Neural progenitor cell (in vitro differentiated cells): ENCODE data around the gene CDR2L. TPM values are rescaled to one million over a fixed set of nuclear protein-coding genes. Genes with fewer than 3 reads are reported as not detected.

Source experiments
- DNase-seq: peaks from one replicate; pipeline ENCODE4 v3.0.0-alpha.2; 2016; ENCODE audit warnings: low spot score
- H2AFZ ChIP-seq: fragments of 200-600 bp; sonication (generic); replicated peaks from 2 replicates; pipeline ENCODE4 v1.6.1; 2016; ENCODE audit warnings: antibody characterized with exemption
- H3F3A ChIP-seq: fragments of 200-600 bp; sonication (generic); 2 replicates; pipeline ENCODE4 v1.6.1; 2016; ENCODE audit warnings: antibody characterized with exemption, low read depth
- H3K27ac ChIP-seq: fragments of 200-600 bp; sonication (generic); 2 replicates; pipeline ENCODE4 v1.5.1; 2016; ENCODE audit warnings: mild to moderate bottlenecking
- H3K27me3 ChIP-seq: fragments of 200-600 bp; sonication (generic); 2 replicates; pipeline ENCODE4 v1.6.1; 2016; ENCODE audit warnings: mild to moderate bottlenecking, moderate library complexity
- H3K36me3 ChIP-seq: fragments of 200-600 bp; sonication (generic); 2 replicates; pipeline ENCODE4 v1.5.1; 2016
- H3K4me1 ChIP-seq: fragments of 200-600 bp; sonication (generic); 2 replicates; pipeline ENCODE4 v1.6.1; 2016; ENCODE audit warnings: mixed run types
- H3K4me2 ChIP-seq: fragments of 200-600 bp; sonication (generic); 2 replicates; pipeline ENCODE4 v1.6.1; 2016
- H3K4me3 ChIP-seq: fragments of 200-600 bp; sonication (generic); 2 replicates; pipeline ENCODE4 v1.5.1; 2016
- H3K79me2 ChIP-seq: fragments of 200-600 bp; sonication (generic); 2 replicates; pipeline ENCODE4 v1.6.1; 2016; ENCODE audit warnings: low read depth
- H3K9ac ChIP-seq: fragments of 200-600 bp; sonication (generic); 2 replicates; pipeline ENCODE4 v1.6.1; 2016
- H3K9me3 ChIP-seq: fragments of 200-600 bp; sonication (generic); 2 replicates; pipeline ENCODE4 v1.5.1; 2016; ENCODE audit warnings: low read depth
- H4K20me1 ChIP-seq: fragments of 200-600 bp; sonication (generic); 2 replicates; pipeline ENCODE4 v1.6.1; 2016; ENCODE audit warnings: low read depth
- H3K27ac Mint-ChIP-seq: 3 replicates; pipeline ENCODE4 v1.8.0; 2021; ENCODE audit warnings: mixed read lengths
- H3K27me3 Mint-ChIP-seq: 2 replicates; pipeline ENCODE4 v1.8.0; 2022; ENCODE audit warnings: low read depth, mild to moderate bottlenecking, inconsistent platforms, moderate library complexity, mixed read lengths; ENCODE audit not compliant: insufficient read depth
- H3K36me3 Mint-ChIP-seq: 3 replicates; pipeline ENCODE4 v1.8.0; 2021; ENCODE audit warnings: mixed read lengths
- H3K4me1 Mint-ChIP-seq: 3 replicates; pipeline ENCODE4 v1.8.0; 2021; ENCODE audit warnings: mixed read lengths
- H3K4me3 Mint-ChIP-seq: 3 replicates; pipeline ENCODE4 v1.8.0; 2021; ENCODE audit warnings: mild to moderate bottlenecking, moderate library complexity, mixed read lengths
- H3K9me3 Mint-ChIP-seq: 3 replicates; pipeline ENCODE4 v1.8.0; 2020; ENCODE audit warnings: mixed read lengths
- EZH2 ChIP-seq: fragments of 200-600 bp; sonication (generic); IDR thresholded peaks from 2 replicates; pipeline ENCODE4 v1.6.1; 2017; ENCODE audit warnings: antibody characterized with exemption, mild to moderate bottlenecking, moderate library complexity
- EZH2phosphoT487 ChIP-seq: fragments of 200-600 bp; sonication (generic); IDR thresholded peaks from 2 replicates; pipeline ENCODE4 v1.6.1; 2017; ENCODE audit warnings: antibody characterized with exemption
- total RNA-seq: library from RNA; depleted of rRNA; stranded (reverse); fragments of >200 nt; gene quantifications from 2 replicates; pipeline ENCODE4 v1.2.3, GENCODE V29; 2015; ENCODE audit warnings: low replicate concordance
- TF ChIP-seq, protein P1 (sequence below): fragments of 200-600 bp; sonication (generic); IDR thresholded peaks from 2 replicates; pipeline ENCODE4 v1.5.1; 2017; ENCODE audit warnings: antibody characterized with exemption, mild to moderate bottlenecking

CDR2L gene
- total RNA-seq, 1 donor from 2014 or later: 4.0 TPM

DNA sequence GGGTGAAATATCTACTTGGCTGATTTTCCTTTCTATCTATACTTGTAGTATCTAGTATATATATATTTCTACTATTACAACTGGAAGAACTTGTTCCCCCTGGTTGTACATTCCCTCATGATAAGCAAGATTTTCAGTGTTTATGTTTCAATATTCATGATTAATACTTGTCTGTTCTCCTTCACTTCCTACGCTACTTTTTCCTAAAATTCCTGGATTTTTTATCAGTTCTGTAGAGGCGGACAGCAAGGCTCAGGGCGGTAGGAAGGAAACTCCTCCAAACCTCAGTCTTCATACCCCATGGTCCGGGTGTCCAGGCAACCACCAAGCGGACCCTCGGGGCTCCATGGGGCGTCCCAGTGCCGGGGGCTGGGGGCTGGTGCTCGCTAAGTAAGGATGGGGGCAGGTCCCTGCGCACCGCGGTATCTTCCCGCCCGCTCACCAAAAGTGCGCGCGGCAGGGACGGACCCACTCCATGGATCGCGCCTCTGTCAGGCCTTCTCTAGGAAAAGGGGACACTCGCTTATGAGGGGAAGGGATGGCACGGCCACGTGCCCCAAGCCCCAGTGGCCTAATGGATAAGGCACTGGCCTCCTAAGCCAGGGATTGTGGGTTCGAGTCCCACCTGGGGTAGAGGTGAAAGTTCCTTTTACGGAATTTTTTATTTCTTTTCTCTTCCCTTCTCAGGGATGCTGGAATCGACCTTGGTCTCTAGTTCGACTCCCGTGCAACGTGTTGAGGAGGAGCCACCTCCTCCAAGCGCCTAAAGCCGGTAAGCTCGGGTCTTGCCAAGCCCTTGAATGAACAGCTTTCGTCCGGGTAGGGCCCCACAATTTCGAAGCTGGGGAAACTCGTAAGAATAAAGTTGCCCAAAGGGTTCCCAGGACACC, 46.2 kb downstream of the CDR2L start:
- no peaks in the 10 kb centered on the region for H3K4me1 ChIP-seq
- H3F3A ChIP-seq: peaks cover 36% of the 10 kb centered on the region
- H3K9ac ChIP-seq: no peak overlapping the region
- H3K79me2 ChIP-seq: no peaks in the 10 kb centered on the region
- H3K9me3 ChIP-seq: no peaks in the 10 kb centered on the region
- no peaks in the 10 kb centered on the region for H4K20me1 ChIP-seq
- H3K4me1 Mint-ChIP-seq: peaks cover 23% of the 10 kb centered on the region
- no peak overlapping the region for H3K27ac ChIP-seq
- H3K36me3 Mint-ChIP-seq: peaks cover 5% of the 10 kb centered on the region
- H2AFZ ChIP-seq: peak overlapping the region; percentile 97
- peak overlapping the region; percentile 93 for H3K4me3 Mint-ChIP-seq
- H3K27ac Mint-ChIP-seq: peak overlapping the region; percentile 99
- peak overlapping the region; percentile 94 for H3K4me3 ChIP-seq
- H3K9me3 Mint-ChIP-seq: peaks cover 32% of the 10 kb centered on the region
- H3K4me2 ChIP-seq: peak overlapping the region; percentile 77
- DNase-seq: peak; percentile 95
- H3K27me3 ChIP-seq: no peaks in the 10 kb centered on the region
- TF ChIP-seq, protein P1, sequence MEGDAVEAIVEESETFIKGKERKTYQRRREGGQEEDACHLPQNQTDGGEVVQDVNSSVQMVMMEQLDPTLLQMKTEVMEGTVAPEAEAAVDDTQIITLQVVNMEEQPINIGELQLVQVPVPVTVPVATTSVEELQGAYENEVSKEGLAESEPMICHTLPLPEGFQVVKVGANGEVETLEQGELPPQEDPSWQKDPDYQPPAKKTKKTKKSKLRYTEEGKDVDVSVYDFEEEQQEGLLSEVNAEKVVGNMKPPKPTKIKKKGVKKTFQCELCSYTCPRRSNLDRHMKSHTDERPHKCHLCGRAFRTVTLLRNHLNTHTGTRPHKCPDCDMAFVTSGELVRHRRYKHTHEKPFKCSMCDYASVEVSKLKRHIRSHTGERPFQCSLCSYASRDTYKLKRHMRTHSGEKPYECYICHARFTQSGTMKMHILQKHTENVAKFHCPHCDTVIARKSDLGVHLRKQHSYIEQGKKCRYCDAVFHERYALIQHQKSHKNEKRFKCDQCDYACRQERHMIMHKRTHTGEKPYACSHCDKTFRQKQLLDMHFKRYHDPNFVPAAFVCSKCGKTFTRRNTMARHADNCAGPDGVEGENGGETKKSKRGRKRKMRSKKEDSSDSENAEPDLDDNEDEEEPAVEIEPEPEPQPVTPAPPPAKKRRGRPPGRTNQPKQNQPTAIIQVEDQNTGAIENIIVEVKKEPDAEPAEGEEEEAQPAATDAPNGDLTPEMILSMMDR: no peak
- TF ChIP-seq EZH2 (no peak), EZH2phosphoT487 (no peak)
- H3K27me3 Mint-ChIP-seq: peaks cover 35% of the 10 kb centered on the region
- no peaks in the 10 kb centered on the region for H3K36me3 ChIP-seq

DNA sequence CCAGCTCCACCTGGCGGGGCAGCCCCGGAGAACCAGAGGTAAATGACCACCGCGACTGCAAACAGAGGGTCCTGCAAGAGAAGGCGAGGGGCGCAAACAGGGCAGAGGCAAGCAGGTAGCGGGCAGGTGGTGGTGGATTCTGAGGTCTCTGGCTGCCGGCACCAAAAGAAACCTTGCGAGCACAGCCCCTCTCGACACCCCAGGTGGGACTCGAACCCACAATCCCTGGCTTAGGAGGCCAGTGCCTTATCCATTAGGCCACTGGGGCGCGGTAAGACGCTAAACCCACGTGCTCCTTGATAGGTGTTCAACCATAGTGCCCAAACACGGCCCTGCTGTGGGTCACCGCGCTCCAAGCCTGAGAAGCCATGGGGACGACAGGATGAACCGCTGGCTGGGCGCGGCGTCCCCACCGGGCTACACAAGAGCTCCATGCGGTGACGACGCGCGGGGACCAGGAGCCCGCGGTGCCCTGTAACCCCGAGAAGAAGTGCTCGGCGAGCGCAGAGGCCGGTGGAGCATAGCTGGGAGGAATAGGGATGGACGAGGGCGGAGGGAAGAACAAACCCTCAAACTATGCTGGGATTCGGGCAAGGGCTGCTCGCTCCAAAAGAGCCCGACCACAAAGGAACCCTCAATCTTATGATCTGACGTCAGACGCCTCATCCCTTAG, 46.9 kb downstream of the CDR2L start:
- Mint-ChIP-seq H3K27me3 (peaks cover 35% of the 10 kb centered on the region), H3K4me3 (peak overlapping the region; percentile 93), H3K36me3 (peaks cover 8% of the 10 kb centered on the region), H3K27ac (peak overlapping the region; percentile 99), H3K4me1 (peaks cover 23% of the 10 kb centered on the region), H3K9me3 (peaks cover 28% of the 10 kb centered on the region)
- peak overlapping the region; percentile 97 for H2AFZ ChIP-seq
- no peaks in the 10 kb centered on the region for H3K36me3 ChIP-seq
- H4K20me1 ChIP-seq: no peaks in the 10 kb centered on the region
- no peaks in the 10 kb centered on the region for H3K79me2 ChIP-seq
- peak overlapping the region; percentile 68 for H3K27ac ChIP-seq
- peak overlapping the region; percentile 77 for H3K4me2 ChIP-seq
- peaks cover 36% of the 10 kb centered on the region for H3F3A ChIP-seq
- H3K4me3 ChIP-seq: peak overlapping the region; percentile 94
- H3K27me3 ChIP-seq: no peaks in the 10 kb centered on the region
- no peak for TF ChIP-seq EZH2phosphoT487
- TF ChIP-seq, protein P1: peak; percentile 27
- DNase-seq: peak; percentile 94
- no peaks in the 10 kb centered on the region for H3K9me3 ChIP-seq
- H3K4me1 ChIP-seq: no peaks in the 10 kb centered on the region
- peak overlapping the region; percentile 72 for H3K9ac ChIP-seq

DNA sequence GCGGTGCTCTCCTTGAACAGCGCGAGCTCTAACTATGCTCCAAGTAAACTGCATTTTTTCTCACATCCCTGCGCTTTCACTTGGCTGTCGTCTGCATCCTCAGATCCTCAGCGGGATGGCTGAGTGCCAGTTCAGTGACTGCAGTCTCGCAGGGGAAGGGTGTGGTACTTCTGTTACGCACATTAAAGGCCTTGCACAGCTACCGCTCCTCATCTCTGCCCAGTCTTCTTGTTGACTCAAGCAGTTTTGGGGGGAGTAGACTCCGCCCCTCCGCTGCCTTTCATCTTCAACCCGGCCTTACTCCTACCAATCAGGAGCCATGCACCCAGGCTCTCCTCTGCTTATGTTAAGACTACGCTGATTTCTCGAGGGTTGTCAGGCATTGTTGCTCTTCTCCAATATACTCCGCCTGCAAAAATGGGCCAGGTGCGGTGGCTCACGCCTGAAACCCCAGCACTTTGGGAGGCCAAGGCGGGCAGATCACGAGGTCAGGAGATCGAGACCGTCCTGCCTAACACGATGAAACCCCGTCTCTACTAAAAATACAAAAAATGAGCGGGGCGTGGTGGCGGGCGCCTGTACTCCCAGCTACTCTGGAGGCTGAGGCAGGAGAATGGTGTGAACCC, 49.3 kb downstream of the CDR2L start:
- no peaks in the 10 kb centered on the region for H3K27me3 ChIP-seq
- no peak for DNase-seq
- no peaks in the 10 kb centered on the region for H3K9me3 ChIP-seq
- no peaks in the 10 kb centered on the region for H3K79me2 ChIP-seq
- no peak overlapping the region for H2AFZ ChIP-seq
- no peak overlapping the region for H3K27ac ChIP-seq
- H3K4me3 Mint-ChIP-seq: peak overlapping the region; percentile 34
- peaks cover 14% of the 10 kb centered on the region for H3K9me3 Mint-ChIP-seq
- peaks cover 5% of the 10 kb centered on the region for H3K36me3 ChIP-seq
- peaks cover 36% of the 10 kb centered on the region for H3F3A ChIP-seq
- H3K27ac Mint-ChIP-seq: peak overlapping the region; percentile 8
- peaks cover 16% of the 10 kb centered on the region for H3K36me3 Mint-ChIP-seq
- no peak overlapping the region for H3K4me3 ChIP-seq
- peaks cover 18% of the 10 kb centered on the region for H3K4me1 Mint-ChIP-seq
- H3K27me3 Mint-ChIP-seq: peaks cover 35% of the 10 kb centered on the region
- H3K9ac ChIP-seq: no peak overlapping the region
- no peak for TF ChIP-seq EZH2
- TF ChIP-seq, protein P1: no peak
- no peak for TF ChIP-seq EZH2phosphoT487
- H3K4me2 ChIP-seq: no peak overlapping the region
- no peaks in the 10 kb centered on the region for H4K20me1 ChIP-seq
- H3K4me1 ChIP-seq: no peaks in the 10 kb centered on the region
